ENCODE data around the gene DNAH10. TPM values are rescaled to one million over a fixed set of nuclear protein-coding genes. Genes with fewer than 3 reads are reported as not detected.

Gene DNAH10
- total RNA-seq, 1 donor from 2014 or later, result 0.16 TPM

DNA sequence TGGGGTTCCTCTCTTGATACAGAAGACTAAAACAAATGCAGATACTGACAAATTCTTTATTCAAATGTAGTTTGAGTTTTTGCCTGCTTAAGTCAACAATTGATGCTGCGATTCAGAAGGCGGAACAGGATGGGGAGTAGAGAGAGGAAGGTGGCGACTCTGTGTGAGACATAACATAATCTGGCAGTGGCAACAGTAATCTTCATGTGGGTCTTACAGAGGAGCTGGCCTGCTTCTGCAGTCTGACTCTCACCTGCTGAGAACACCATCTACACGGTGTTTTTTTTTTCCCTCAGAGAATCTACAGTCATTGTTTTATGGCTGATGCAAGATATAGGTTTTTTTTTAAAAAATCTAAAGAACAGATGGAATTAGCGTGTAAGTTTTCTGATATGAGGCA is 200.4 kb downstream of the DNAH10 start:
- Mint-ChIP-seq H3K36me3 (ENCODE audit: unreplicated experiment) (peaks cover 7% of the 10 kb centered on the region), H3K27me3 (ENCODE audit: unreplicated experiment) (no peaks in the 10 kb centered on the region), H3K27ac (ENCODE audit: unreplicated experiment) (no peak overlapping the region), H3K9me3 (ENCODE audit: unreplicated experiment) (no peaks in the 10 kb centered on the region), H3K4me3 (ENCODE audit: unreplicated experiment) (no peak overlapping the region), H3K4me1 (ENCODE audit: unreplicated experiment) (peaks cover 20% of the 10 kb centered on the region)
- DNase-seq (ENCODE audit: extremely low spot score, unreplicated experiment), result no peak
- TF ChIP-seq, protein P1, sequence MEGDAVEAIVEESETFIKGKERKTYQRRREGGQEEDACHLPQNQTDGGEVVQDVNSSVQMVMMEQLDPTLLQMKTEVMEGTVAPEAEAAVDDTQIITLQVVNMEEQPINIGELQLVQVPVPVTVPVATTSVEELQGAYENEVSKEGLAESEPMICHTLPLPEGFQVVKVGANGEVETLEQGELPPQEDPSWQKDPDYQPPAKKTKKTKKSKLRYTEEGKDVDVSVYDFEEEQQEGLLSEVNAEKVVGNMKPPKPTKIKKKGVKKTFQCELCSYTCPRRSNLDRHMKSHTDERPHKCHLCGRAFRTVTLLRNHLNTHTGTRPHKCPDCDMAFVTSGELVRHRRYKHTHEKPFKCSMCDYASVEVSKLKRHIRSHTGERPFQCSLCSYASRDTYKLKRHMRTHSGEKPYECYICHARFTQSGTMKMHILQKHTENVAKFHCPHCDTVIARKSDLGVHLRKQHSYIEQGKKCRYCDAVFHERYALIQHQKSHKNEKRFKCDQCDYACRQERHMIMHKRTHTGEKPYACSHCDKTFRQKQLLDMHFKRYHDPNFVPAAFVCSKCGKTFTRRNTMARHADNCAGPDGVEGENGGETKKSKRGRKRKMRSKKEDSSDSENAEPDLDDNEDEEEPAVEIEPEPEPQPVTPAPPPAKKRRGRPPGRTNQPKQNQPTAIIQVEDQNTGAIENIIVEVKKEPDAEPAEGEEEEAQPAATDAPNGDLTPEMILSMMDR (IDR thresholded peaks at IDR 0.05), result no peak

DNA sequence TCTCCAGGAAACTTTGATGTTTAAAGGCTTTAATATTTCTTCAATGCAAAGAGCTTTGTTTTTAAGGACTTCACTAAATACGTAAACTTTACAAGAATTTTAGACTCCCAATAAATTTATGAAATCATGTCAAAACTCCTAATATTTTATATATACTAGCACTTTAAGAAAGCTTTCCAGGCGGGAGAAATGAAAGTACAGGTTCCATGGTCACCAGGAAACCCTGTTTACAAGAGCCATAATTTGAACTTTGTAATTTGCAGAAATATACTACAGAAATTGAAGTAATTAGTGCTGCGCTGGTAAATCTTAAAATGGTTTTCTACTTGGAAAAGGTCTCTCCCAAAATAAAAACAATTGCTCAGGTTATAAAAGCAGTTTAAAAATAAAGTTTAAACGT is 201.7 kb downstream of the DNAH10 start:
- TF ChIP-seq, protein P1 (IDR thresholded peaks at IDR 0.05), result no peak
- Mint-ChIP-seq H3K27me3 (ENCODE audit: unreplicated experiment) (no peaks in the 10 kb centered on the region), H3K36me3 (ENCODE audit: unreplicated experiment) (peaks cover 12% of the 10 kb centered on the region), H3K4me3 (ENCODE audit: unreplicated experiment) (no peak overlapping the region), H3K9me3 (ENCODE audit: unreplicated experiment) (no peaks in the 10 kb centered on the region), H3K4me1 (ENCODE audit: unreplicated experiment) (peaks cover 25% of the 10 kb centered on the region), H3K27ac (ENCODE audit: unreplicated experiment) (no peak overlapping the region)
- DNase-seq (ENCODE audit: extremely low spot score, unreplicated experiment), result no peak

DNA sequence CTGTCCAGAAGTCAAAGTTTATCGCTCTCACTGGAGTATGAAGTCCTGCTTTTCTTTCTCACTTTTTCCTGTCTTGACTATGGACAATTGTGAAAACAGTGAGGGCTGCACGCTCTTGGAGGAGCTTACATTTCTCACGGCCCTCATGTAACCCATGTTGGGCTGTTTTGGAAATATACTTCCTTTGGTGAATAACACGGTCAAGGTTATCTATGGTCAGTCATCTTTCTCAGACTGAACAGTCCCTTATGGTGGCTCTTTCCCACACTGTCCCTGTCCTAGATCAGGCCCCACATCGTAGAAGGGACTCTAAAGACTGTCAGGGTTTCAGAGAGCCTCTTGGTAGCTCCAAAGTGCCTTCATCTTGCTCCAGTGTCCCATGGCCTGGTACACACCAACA is 203.3 kb downstream of the DNAH10 start:
- no peak overlapping the region for H3K4me3 Mint-ChIP-seq (ENCODE audit: unreplicated experiment)
- peaks cover 8% of the 10 kb centered on the region for H3K36me3 Mint-ChIP-seq (ENCODE audit: unreplicated experiment)
- no peak for DNase-seq (ENCODE audit: extremely low spot score, unreplicated experiment)
- TF ChIP-seq, protein P1 (IDR thresholded peaks at IDR 0.05), result no peak
- no peak overlapping the region for H3K27ac Mint-ChIP-seq (ENCODE audit: unreplicated experiment)
- no peaks in the 10 kb centered on the region for H3K27me3 Mint-ChIP-seq (ENCODE audit: unreplicated experiment)
- no peaks in the 10 kb centered on the region for H3K9me3 Mint-ChIP-seq (ENCODE audit: unreplicated experiment)
- peaks cover 39% of the 10 kb centered on the region for H3K4me1 Mint-ChIP-seq (ENCODE audit: unreplicated experiment)

DNA sequence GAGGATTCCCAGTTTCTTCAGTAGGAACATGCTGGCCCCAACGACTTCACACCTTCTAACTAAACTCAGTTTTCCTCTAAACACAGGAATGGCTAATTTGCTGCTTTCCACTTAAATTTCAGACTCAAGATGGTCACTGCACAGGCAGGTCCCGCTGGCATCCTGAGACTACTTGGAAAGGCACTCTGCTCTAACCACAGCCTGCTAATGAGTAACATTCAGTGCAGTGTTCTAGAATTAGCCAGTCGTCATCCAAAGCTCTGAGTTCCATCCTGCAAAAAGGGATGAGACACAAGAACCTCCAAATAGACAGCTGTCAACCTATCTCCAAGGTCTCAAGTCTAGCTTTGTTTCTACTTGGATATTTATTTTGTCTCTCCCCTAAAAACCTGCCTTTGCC is 204.5 kb downstream of the DNAH10 start:
- peaks cover 8% of the 10 kb centered on the region for H3K36me3 Mint-ChIP-seq (ENCODE audit: unreplicated experiment)
- H3K4me3 Mint-ChIP-seq (ENCODE audit: unreplicated experiment), result no peak overlapping the region
- DNase-seq (ENCODE audit: extremely low spot score, unreplicated experiment), result no peak
- H3K27ac Mint-ChIP-seq (ENCODE audit: unreplicated experiment), result no peak overlapping the region
- H3K4me1 Mint-ChIP-seq (ENCODE audit: unreplicated experiment), result peaks cover 41% of the 10 kb centered on the region
- TF ChIP-seq, protein P1 (IDR thresholded peaks at IDR 0.05), result no peak
- H3K27me3 Mint-ChIP-seq (ENCODE audit: unreplicated experiment), result no peaks in the 10 kb centered on the region
- H3K9me3 Mint-ChIP-seq (ENCODE audit: unreplicated experiment), result no peaks in the 10 kb centered on the region

DNA sequence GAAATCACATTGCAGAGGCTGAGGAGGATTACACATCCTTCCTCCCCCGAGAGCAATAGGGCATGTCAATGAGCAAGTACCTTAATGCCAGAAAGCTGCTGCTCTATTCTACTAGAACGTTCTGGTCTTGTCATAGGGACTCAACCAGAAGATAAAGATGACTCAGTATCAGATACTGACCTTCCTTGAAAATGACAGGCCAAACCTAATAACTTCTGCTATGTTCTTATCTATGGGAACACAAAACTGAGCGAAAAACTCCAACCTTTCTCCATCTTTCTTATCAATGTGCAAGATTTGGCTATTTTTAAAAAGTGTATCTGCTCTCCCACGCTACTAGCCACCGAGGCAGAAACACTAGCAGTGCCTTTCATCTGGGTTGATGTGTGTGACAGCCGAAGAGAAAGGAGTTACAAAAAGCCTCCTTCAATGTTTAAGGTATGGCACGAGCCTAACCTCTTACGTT is 205.1 kb downstream of the DNAH10 start:
- Mint-ChIP-seq H3K36me3 (ENCODE audit: unreplicated experiment) (peaks cover 8% of the 10 kb centered on the region), H3K4me1 (ENCODE audit: unreplicated experiment) (peaks cover 42% of the 10 kb centered on the region), H3K9me3 (ENCODE audit: unreplicated experiment) (no peaks in the 10 kb centered on the region), H3K27ac (ENCODE audit: unreplicated experiment) (no peak overlapping the region), H3K27me3 (ENCODE audit: unreplicated experiment) (no peaks in the 10 kb centered on the region), H3K4me3 (ENCODE audit: unreplicated experiment) (no peak overlapping the region)
- DNase-seq (ENCODE audit: extremely low spot score, unreplicated experiment), result no peak
- TF ChIP-seq, protein P1 (IDR thresholded peaks at IDR 0.05), result no peak

All from osteocyte (in vitro differentiated cells).